HL-60 (cell line): ENCODE measurements around the gene SENP1.

Source experiments
- DNase-seq, 2 experiments: peaks; one replicate each; pipeline ENCODE4 v3.0.0-alpha.2; 2010 to 2020; ENCODE audit warnings: low read depth in 1 of 2, low spot score in 1 of 2
- H3K27ac ChIP-seq: fragments of 250-450 bp; sonication (Bioruptor Pico); replicated peaks from 2 replicates; pipeline ENCODE4 v1.5.1; 2020; ENCODE audit warnings: mild to moderate bottlenecking, moderate library complexity
- H3K27me3 ChIP-seq: fragments of 250-450 bp; sonication (Bioruptor Pico); 2 replicates; pipeline ENCODE4 v1.5.1; 2021; ENCODE audit warnings: mild to moderate bottlenecking, moderate library complexity; ENCODE audit not compliant: insufficient read depth, poor library complexity, severe bottlenecking
- H3K4me3 ChIP-seq: replicated peaks from 2 replicates; pipeline ENCODE4 v1.5.1; 2011; ENCODE audit warnings: mild to moderate bottlenecking, control low read depth, low read length; ENCODE audit not compliant: insufficient read depth
- GABPA ChIP-seq: IDR thresholded peaks from 2 replicates; pipeline ENCODE4 v1.6.1; 2012; ENCODE audit warnings: low read depth
- POLR2AphosphoS5 ChIP-seq: IDR thresholded peaks from 2 replicates; pipeline ENCODE4 v1.6.1; 2012; ENCODE audit warnings: low read depth
- SPI1 ChIP-seq: IDR thresholded peaks from 2 replicates; pipeline ENCODE4 v1.6.1; 2012; ENCODE audit warnings: low read depth, mild to moderate bottlenecking, borderline replicate concordance
- microRNA-seq: library from miRNA; unstranded; fragments of <30 nt; microRNA quantifications from one replicate; pipeline ENCODE4, GENCODE V29; 2018
- TF ChIP-seq, protein P1 (sequence below): IDR thresholded peaks from 2 replicates; pipeline ENCODE4 v1.6.1; 2012; ENCODE audit warnings: low read depth; ENCODE audit not compliant: insufficient replicate concordance
- TF ChIP-seq, protein P2 (sequence below): IDR thresholded peaks from one replicate; pipeline ENCODE4 v1.5.1; 2011; ENCODE audit warnings: low read length, control low read depth, inconsistent platforms; ENCODE audit not compliant: insufficient read depth

SENP1 gene

DNA sequence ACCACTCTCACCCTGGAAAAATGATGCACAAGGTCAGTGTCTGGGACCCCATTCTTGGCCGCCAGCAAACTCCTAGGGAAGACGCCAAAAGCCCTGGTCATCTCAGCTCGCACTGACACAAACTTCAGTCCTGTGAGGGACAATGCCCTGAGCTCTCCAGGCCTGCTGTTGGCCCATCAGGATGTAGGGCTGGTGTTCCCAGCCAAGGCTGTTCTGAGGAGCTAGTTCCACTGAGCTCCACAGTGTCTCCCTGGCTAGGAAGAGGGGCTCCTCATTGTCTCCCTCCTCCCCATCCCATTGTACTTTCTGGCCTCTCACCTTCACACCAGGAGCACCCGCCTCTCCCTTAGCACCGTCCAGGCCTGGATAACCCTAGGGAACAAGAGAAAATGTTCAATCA lies 112.4 kb downstream of the SENP1 start:
- Histone ChIP-seq H3K4me3 (no peak overlapping the region), H3K27ac (no peak overlapping the region), H3K27me3 (peaks cover 28% of the 10 kb centered on the region)
- DNase-seq: no peak
- no peak for TF ChIP-seq GABPA
- TF ChIP-seq, protein P1, sequence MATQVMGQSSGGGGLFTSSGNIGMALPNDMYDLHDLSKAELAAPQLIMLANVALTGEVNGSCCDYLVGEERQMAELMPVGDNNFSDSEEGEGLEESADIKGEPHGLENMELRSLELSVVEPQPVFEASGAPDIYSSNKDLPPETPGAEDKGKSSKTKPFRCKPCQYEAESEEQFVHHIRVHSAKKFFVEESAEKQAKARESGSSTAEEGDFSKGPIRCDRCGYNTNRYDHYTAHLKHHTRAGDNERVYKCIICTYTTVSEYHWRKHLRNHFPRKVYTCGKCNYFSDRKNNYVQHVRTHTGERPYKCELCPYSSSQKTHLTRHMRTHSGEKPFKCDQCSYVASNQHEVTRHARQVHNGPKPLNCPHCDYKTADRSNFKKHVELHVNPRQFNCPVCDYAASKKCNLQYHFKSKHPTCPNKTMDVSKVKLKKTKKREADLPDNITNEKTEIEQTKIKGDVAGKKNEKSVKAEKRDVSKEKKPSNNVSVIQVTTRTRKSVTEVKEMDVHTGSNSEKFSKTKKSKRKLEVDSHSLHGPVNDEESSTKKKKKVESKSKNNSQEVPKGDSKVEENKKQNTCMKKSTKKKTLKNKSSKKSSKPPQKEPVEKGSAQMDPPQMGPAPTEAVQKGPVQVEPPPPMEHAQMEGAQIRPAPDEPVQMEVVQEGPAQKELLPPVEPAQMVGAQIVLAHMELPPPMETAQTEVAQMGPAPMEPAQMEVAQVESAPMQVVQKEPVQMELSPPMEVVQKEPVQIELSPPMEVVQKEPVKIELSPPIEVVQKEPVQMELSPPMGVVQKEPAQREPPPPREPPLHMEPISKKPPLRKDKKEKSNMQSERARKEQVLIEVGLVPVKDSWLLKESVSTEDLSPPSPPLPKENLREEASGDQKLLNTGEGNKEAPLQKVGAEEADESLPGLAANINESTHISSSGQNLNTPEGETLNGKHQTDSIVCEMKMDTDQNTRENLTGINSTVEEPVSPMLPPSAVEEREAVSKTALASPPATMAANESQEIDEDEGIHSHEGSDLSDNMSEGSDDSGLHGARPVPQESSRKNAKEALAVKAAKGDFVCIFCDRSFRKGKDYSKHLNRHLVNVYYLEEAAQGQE: no peak
- TF ChIP-seq, protein P2, sequence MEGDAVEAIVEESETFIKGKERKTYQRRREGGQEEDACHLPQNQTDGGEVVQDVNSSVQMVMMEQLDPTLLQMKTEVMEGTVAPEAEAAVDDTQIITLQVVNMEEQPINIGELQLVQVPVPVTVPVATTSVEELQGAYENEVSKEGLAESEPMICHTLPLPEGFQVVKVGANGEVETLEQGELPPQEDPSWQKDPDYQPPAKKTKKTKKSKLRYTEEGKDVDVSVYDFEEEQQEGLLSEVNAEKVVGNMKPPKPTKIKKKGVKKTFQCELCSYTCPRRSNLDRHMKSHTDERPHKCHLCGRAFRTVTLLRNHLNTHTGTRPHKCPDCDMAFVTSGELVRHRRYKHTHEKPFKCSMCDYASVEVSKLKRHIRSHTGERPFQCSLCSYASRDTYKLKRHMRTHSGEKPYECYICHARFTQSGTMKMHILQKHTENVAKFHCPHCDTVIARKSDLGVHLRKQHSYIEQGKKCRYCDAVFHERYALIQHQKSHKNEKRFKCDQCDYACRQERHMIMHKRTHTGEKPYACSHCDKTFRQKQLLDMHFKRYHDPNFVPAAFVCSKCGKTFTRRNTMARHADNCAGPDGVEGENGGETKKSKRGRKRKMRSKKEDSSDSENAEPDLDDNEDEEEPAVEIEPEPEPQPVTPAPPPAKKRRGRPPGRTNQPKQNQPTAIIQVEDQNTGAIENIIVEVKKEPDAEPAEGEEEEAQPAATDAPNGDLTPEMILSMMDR: no peak
- no peak for TF ChIP-seq SPI1
- no peak for TF ChIP-seq POLR2AphosphoS5

Small RNA genes lying within 50 kb of the gene (microRNA-seq; reads per million reads assigned to microRNA genes)
- gene MIR6505: 1.2 reads per million
